HuH-7 (cell line): ENCODE results near the gene CFAP97D1.

ENCODE experiments used
- DNase-seq: peaks from one replicate; pipeline ENCODE4 v3.0.0; 2011; ENCODE audit warnings: low spot score

The CFAP97D1 gene

DNA sequence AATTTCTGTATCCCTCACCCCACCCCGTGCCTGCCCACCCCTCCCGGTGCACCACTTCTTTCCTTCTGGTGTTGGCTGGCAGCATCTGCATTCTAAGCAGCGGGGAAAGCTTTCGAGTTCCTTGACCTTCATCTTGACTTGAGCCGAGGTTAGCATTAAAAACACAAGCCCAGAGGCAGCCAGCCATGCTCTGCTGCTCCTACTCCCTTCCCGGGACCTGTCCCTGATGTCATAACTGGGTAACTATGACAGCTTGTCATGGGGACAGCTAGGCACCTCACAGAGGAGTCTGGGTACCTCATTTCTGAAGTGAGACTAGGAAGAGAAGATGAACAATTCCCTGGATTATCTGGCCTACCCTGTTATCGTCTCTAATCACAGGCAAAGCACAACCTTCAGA, at the start of gene CFAP97D1:
CFAP97D1 (plus strand) TSS at position 301 of the 400 bp plus-strand sequence; CDS start at position 329, 28 bp downstream.
- no peak for DNase-seq

DNA sequence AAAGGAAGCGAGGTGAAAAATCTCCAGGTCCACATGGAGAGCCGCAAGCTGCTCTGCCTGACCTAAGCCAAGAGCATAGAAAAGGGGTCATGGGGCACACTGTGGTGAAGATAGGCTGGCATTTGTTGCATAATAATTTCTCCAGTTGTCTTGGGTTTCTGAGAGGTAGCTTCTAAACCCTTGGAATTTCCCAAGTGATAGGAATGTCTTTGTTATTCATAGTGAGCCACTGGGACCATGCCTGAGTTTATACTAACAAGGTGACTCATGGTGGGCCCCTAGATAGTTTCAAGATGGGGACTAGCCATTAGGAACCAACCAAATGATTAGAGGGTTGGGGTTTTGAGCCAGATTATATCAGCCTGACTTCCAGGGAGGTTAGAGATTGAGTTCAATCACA, 47.3 kb upstream of the CFAP97D1 start:
- DNase-seq: no peak

DNA sequence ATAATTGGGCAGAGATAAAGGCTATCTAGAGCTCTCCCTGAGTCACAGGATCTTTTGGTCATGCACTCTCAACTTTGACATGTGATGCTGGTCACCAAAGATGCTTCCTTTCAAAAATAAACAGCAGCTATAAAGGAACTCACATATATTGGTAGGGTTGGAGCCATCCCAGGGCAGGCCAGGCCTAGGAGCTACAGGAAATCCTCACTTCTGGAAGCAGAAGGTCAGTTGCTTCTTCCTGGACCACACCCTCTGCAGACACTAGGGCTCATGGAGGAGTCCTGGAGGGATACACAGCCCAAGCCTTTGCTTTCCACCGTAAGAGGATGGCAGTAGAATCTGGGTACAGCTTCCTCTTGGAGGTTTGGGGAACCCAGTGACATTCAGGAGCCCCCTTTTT, 46.3 kb upstream of the CFAP97D1 start:
- DNase-seq: no peak

DNA sequence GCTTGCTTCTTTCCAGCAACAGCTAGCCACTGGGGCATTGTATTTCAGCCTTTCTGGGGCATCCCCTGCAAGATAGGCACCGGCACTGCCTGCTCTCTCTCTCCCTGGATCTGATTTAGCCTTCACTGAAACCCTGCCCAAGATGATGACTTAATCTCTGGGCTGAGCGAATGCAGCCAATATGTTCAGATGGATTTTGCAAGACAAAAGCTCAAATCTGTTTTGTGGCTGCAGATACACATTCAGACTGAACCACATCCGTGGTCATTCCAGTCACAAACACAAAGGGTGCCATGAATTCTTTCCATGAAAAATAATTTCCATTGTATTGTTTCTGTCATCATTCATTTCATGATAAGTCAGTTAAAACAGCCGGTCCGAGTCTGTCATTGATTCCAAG, 45.9 kb upstream of the CFAP97D1 start:
- DNase-seq: no peak

DNA sequence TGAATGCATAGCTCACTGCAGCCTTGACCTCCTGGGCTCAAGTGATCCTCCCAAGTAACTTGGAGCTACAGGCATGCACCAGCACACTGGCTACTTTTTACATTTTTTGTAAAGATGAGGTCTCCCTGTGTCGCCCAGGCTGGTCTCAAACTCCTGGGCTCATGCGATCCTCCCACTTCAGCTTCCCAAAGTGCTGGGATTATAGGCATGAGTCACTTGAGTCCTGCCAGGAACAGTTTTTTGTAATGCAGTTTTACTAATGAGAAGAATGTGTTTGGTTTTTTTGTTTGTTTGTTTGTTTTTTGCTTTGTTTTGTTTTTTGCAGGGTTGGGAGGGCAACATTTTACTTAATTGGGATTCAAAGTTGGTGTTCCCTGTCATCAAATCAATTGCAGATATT, 43.8 kb upstream of the CFAP97D1 start:
- no peak for DNase-seq

DNA sequence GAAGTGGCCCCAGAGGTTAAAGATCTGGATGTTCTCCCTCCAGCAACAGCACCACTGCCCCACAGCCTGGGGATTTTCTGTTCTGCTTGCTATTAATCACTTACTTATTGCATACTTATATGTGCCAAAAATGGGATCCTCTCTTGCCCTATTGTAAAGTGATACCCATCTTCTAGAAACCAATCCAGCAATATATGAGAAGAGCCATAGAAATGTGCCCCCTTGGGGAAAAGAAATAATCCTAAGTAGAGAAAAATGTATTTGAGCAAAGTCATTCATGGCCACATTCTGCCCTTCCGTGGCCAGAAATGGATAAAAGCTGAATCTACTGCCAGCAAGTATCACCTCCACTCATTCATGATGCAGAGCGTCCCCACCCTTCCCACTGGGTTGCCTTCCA, 42.5 kb upstream of the CFAP97D1 start:
- no peak for DNase-seq

DNA sequence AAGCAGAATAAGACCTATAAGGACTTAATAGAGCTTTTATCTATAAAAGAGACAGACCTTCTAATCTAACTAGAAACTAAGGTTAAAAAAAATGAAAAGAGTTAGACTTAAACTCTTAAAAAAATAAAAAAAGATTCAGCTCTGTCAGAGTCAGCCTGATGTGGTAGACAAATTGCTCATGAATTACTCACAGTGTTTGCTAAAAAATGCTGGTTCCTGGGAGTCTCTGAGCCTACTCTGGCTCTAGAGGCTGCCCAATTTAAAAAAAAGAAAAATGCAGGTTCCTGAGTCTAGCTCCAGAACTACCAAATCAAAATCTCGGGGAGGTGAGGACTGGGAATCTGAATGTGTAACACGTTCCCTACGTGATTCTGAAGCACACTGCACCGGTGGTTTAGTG, 39.7 kb upstream of the CFAP97D1 start:
- DNase-seq: no peak

DNA sequence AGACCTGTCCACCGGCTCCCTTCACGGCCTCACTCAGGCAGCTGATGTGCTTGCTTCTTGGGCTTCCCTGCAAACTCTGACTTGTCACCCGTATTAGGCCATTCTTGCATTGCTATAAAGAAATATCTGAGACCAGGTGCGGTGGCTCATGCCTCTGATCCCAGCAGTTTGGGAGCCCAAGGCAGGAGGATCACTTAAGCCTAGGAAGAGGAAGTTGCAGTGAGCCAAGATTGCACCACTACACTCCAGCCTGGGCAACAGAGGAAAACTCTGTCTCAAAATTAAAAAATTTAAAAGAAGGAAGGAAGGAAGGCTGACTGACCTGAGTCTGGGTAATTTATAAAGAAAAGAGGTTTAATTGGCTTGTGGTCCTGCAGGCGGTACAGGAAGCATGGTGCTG, 38.6 kb upstream of the CFAP97D1 start:
- no peak for DNase-seq

DNA sequence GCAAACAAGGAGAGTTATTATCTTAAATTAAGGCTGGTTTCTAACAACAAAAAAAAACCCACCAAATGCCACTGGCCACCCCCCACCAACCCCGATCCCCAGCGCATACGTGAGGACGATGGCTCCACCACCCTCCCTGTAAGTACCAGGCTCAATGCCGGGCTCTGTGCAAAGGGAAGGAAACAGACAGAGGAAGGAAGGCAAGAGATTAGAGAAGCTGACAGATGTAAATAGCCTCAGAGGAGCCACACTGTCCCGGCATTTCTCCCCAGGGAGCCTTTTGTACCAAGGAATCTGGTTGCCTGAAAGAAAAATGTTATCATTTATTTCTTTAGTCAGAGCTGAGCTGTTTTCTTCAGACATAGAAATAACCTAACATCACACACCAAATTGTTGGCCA, 34.7 kb upstream of the CFAP97D1 start:
- no peak for DNase-seq

DNA sequence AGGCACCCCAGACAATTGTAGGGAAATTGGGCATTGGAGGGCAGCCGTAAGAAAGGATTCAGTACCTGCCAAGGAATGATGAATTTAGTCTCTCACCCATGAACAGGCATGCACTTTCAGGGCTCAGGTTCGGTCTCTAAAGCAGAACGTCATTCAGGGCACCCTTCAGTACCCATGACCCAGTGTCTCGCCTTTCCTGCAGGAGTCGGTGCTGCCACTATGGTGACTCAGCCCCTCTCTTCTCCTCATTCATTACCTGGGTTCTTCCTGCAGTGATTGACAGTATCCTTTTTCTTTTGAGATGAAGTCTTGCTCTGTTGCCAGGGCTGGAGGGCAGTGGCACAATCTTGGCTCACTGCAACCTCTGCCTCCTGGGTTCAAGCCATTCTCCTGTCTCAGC, 30.1 kb upstream of the CFAP97D1 start:
- no peak for DNase-seq

DNA sequence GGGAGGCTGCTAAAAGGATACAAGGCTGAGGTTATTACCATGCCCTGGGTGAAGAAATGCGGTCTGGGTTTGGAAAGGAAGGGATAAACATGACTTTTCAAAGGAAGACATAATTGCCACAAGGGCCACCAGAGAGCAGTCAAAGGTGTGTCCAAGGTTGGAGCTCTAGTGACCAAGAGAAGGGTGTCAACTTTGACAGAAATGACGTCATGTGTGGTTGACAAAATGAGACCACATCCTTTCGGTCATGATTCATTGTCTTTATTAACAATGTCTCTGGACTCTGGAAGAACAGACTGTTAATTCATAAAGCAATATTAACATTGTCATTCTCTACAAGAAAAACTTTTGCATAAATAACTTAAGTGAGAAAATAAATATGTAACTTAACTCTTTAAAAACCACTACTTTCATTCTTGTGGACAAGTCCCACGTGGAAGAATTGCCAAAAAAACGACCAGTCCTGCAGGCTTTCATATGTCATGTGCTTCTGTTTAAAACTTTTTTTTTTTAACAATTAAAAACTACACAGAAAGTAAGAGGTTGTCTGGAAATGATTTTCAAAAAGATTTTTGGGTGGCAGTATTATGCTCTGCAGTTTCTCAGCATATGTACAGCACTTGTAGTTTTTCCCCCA, 26.6 kb upstream of the CFAP97D1 start:
- DNase-seq: no peak

DNA sequence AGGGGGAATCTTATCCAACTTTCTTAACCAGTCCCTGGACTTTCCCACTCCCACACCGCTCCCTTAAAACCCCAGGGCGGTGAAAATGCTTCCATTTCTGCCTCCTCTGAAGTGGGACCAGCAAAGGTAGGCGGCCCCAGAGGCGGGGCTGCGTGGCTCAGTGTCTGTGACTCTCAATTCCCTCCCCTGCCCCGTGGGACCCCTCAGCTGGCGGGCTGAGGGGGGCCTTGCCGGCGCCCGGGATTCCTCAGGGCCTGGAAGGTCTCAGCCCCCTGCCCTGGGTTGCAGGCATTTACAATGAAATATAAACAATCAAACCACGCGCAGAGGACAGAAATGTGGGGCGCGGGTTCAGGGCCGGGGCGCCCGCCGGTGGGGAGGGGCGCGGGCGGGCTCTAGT, 25.3 kb upstream of the CFAP97D1 start:
- DNase-seq: no peak

DNA sequence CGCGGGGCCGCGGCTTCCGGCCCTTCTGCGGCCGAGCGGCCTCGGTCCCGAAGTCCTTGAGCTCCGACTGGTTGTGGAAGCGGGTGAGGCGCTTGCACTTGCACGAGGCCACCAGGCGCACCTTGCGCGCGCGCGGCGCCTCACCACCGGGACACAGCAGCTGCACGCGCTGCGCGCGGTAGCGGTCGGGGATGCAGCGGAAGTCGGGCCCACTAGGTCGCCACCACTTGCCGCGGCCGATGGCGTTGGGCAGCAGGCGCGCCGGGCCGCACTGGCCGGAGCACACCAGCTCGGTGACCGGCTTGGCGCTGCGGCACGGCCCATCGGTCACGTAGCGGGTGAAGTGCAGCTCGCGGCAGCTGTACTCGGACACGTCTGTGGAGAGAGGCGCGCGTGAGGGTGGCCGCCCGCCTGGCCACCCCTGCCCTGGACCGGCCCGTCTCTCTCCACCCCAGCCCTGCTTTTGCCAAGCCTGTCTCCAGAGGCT, 24.8 kb upstream of the CFAP97D1 start:
- DNase-seq: no peak

DNA sequence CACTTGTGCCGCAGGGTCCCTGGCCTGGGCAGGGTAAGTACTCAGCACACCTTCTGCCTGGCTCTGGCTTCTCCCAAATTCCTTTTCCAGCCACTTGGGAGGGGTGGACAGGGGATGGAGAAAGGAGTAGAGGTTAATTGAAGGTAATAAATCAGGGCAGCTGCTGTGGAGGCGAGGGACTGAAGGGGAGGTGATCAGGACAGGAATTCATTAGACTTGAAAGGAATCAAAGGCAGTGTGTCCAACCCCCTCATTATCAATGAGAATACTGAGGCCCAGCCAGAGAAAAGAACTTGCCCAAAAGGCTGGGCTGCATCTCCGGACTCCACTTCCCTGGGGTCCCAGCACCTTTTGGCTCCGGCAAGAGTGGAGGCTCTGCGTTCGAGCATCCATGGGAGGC, 24.0 kb upstream of the CFAP97D1 start:
- DNase-seq: no peak

DNA sequence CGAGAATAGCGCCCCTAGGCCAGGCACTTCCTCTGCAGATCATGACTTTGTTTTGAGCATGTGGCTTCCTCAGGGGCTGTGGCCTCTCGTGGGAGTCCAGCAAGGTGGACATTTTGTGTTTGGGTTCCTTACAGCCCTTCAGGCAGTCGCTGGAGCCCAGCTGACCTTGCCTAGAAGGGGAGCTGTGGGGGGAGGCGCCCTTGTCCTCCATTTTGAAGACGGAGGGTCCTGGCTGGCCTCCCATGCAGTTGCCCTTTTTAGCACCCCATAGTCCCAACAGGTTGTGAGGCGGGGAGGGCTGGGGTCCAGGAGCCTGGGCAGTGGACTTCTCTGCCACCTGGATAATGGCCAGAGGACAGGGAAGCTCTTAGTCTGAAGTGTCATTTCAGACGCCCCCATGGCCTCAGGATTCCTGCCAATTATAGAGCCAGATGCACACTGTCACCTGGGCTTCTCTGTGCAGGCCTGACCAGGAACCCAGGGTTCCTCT, 23.0 kb upstream of the CFAP97D1 start:
- no peak for DNase-seq

DNA sequence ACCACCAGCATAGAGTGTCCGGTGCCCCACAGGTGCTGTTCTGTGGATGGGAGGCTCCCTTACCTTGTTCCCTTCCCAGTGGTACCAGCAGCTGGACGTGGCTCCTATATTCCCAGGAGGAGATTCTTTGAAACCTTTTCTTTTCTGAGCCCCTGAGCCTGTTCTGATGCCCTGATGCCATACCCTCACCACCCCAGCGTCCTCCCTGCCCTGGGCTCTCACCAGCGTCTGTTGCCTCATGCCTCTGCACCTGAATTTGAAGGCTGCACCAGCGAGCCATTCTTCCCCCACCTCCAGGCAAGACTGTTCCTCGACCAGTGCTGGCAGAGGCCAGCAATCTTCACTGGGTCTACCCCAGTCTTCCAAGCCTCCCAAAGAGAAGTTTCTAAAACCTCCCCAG, 22.1 kb upstream of the CFAP97D1 start:
- no peak for DNase-seq

DNA sequence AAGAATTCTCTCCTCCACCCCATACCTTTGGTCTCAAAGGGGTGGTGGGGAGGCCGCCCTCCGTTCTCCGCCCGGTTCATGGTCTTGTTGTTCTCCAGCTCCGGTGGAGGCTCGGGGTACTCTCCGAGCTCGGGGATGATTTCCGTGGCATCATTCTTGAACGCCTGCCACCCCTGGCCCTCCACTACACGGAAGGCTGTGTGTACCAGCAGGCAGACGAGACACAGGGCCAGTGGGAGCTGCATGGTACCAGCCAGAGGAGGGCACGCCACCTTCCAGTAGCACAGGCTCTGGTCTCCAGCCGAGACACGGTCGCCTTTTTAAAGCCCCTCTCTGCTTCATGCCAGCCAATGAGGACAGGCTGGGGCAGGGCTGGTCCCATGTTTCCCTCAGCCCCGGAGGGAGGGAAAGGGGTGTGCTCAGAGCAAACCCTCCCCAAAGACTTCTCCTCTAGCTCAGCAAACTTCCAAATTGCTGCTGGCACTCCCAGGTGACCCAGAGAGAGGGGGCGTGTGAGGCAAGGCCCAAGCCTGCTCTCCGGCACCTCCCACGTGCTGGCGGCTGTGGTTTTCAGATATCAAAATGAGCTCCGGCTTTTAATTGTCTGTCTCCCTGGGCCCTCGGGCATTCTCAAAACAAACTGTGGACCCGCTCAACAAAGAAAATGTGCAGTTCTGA, 21.6 kb upstream of the CFAP97D1 start, which contains the start of gene SOST:
SOST (minus strand) TSS at position 295 of the 678 bp plus-strand sequence; CDS start at position 245, 50 bp downstream.
- DNase-seq: no peak

DNA sequence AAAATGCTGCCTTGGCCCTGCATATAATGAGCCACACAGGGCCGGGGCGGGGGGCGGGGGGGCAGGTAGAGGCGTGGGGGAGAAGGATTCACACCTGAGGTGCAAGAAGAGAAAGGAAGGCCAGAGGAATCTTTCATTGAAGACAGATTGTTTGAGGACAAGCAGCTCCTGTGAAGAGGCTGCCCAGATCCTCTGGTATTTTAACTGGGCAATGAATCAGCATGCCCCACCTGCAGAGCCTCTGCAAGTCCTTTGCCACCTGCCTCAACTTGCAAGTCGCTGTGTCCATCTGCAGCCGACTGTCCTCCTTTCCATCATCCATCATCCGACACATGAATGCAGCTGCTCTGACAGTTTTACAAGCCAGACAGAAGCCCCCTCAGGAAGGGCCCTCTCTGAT, 20.4 kb upstream of the CFAP97D1 start:
- no peak for DNase-seq

DNA sequence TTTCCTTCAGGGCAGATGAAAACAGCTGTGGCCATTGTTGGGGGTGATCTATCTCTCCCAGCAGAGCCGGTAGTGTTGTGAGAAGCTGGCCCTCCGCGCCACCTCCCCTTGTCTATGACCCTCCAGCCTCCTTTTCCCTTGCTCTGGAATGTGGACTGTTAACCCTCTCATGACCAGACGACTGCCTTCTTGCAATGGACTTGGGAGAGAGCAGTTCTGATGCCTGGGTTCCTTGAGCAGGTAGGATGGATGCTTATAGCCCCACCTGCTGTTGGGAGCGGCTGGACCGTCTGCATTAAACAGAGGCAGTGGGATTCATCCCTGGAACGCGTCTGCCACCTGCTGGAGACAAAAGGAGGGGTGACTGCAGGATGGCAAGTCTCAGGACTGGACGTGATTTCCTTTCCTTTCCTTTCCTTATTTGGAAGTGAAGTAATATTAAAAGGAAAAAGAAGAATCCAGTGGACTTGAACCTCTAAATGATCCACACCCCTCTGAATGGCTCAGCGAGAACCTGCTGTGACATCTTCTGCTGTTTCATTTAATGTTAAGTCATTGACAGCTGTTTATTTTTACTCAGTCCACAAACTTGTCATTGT, 19.9 kb upstream of the CFAP97D1 start:
- peak; percentile 98 for DNase-seq

DNA sequence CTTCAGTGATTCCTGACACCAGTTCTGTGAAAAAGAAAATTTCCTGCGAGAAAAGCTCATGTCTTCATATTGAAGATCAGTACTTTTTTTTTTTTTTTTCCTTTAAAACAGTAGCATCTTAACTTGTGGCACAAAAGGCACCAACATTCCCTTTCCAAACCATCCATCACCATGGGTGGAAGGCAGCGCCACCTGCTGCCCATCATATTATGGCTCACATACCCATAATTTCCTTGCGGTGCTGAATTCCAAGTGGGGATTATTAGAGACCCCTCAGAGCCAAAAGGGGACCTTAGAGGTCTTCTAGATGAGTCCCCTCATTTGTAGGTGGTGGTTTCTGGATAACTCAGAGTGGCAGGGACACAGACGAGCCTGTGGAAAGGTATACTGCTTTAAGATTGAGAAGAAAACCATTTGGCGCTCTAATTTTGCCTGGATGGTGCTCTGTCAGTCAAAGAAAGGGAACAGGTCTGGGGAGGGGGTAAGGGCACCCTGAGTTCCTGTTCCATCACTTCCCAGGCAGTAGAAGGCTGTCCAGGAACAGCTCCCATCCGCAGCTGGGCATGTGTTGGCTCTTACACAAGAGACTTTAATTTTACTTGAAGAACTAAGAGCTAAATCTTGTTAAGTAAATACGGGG, 13.7 kb upstream of the CFAP97D1 start:
- peak; percentile 74 for DNase-seq

DNA sequence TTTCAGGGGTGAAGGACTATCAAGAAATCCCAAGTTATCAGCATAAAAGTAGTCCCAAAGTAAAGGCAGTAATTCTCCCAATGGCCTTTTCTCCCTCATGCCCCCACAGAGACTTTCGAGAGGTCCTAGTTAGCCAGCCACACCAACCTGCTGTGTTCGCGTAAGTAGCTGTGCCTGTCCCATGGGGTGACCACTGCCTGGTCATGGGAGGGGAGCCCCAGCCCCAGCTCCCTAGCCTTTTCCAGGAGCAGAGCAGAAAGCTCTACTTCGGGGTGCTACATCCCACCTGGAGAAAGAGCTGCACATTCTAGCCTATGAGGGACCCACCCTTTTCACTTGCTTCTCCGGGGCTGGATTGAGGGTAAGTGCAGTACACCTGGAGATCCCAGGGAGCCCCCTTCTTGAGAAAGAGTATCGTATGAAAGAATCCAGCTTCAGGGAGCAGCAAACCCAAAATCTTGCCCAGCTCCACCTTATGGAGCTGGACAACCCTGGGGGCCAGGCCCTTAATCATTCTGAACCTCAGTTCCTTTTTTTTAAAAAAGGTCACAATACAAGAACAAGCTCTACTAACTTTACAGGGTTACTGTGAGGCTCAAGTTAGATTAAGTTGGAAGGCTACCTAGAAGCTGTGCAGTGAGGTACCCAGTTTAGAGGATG, 13.1 kb upstream of the CFAP97D1 start:
- no peak for DNase-seq

DNA sequence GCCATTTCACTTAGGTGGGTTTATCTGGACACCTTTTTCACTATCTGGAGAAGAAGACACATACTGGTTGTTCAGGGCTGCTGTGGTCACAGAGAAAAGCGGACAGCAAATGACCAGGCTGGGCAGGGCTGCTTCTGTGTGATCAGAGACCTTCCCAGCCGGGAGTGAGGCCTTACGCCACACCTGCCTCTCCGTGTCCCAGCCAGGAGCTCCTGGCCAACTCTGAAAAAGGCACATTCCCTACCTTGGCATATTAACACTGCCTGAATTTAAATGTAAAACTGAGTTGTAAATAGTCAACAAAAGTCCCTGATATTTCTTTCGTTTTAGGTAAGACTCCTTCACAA, 12.5 kb upstream of the CFAP97D1 start:
- DNase-seq: no peak
